ENCODE results near the gene ARHGDIA. TPM values are rescaled to one million over a fixed set of nuclear protein-coding genes. Genes with fewer than 3 reads are reported as not detected.
"Not testable (repeated sequence)": the region's sequence is repeated elsewhere in the genome, so short reads cannot be mapped to it uniquely, and the experiment has no call there.

The ARHGDIA gene
- total and polyA plus RNA-seq, 11 donors, result 81.4 to 296 (median 152) TPM

DNA sequence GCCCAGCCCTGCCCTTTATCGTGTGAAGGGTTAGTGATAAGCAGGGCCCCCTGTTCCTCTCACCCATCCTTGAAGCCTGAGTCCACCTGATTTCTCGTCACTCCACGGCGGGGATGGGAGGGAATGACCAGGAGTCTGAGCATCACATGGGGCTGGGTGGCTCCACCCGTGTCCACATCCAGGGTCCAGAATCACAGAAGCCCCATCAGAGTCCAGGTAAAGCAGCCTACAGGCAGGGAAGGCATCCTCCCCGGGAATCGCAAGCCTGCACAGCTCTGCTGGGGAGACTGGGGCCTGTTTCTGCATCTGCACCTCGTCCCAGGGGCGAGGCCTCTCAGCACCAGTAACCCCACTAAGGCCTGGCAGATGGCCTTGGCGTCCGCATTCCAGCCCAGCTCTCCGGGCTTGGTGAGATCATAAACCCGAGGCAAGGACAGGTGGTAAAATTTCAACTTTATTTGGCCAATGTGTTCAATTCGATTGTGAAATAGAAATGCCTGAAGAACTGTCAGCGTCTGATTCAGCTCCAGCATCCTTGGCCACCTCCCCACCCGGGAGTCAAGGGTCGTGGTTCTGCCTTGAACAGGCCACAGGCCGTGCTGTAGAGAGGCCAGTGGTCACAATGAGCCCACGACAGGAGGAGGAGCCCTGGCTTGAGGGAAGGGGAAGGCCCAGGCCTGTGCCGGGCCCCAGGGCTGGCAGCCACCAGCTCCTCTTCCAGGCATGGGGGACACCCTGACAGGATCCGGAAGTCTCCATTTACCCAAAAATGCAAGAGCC is 28.2 kb downstream of the ARHGDIA start:
- no peak overlapping the region for H3K4me3 ChIP-seq
- H3K27ac ChIP-seq, result no peak overlapping the region
- no peaks in the 10 kb centered on the region for H3K9me3 ChIP-seq
- H3K36me3 ChIP-seq, result peaks cover 0 to 58% (median 56%) of the 10 kb centered on the region in 9 donors
- H3K4me1 ChIP-seq, result peaks cover 0 to 16% (median 4%) of the 10 kb centered on the region in 12 donors
- no peaks in the 10 kb centered on the region for H3K27me3 ChIP-seq
- WGBS, 4 donors, result 68 to 80% (median 78%) methylated on average over 18 to 21 of the region's 21 CpGs
- TF ChIP-seq, protein P1, sequence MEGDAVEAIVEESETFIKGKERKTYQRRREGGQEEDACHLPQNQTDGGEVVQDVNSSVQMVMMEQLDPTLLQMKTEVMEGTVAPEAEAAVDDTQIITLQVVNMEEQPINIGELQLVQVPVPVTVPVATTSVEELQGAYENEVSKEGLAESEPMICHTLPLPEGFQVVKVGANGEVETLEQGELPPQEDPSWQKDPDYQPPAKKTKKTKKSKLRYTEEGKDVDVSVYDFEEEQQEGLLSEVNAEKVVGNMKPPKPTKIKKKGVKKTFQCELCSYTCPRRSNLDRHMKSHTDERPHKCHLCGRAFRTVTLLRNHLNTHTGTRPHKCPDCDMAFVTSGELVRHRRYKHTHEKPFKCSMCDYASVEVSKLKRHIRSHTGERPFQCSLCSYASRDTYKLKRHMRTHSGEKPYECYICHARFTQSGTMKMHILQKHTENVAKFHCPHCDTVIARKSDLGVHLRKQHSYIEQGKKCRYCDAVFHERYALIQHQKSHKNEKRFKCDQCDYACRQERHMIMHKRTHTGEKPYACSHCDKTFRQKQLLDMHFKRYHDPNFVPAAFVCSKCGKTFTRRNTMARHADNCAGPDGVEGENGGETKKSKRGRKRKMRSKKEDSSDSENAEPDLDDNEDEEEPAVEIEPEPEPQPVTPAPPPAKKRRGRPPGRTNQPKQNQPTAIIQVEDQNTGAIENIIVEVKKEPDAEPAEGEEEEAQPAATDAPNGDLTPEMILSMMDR (IDR thresholded peaks at IDR 0.05), result no peak
- no peak for TF ChIP-seq POLR2A (IDR thresholded peaks at IDR 0.05)
- intact Hi-C loops (cut with DNase I), result no loop called here
- ATAC-seq, result peak in 1 of 4 donors; percentile 13
- DNase-seq, result no peak

DNA sequence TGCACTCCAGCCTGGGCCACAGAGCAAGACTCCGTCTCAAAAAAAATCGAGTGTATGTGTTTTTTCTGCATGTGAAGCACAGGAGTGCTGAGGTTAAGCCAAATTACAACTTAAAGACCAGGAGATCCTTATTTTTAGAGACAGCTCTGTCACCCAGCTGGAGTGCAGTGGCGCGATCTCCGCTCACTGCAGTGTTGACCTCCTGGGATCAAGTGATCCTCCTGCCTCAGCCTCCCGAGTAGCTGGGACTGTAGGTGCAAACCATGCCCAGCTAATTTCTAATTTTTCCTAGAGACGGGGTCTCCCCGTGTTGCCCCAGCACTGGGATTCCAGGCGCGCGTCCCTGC is 28.8 kb downstream of the ARHGDIA start:
- H3K36me3 ChIP-seq, result peaks cover 0 to 52% (median 51%) of the 10 kb centered on the region in 9 donors
- no peaks in the 10 kb centered on the region for H3K9me3 ChIP-seq
- peaks cover 0 to 16% (median 4%) of the 10 kb centered on the region in 12 donors for H3K4me1 ChIP-seq
- H3K27ac ChIP-seq, result no peak overlapping the region
- no peak for DNase-seq
- H3K4me3 ChIP-seq, result no peak overlapping the region
- WGBS, 4 donors, result 95% methylated on average over 11 of the region's 11 CpGs
- H3K27me3 ChIP-seq, result no peaks in the 10 kb centered on the region
- ATAC-seq, result no peak
- intact Hi-C loops (cut with DNase I), result no loop called here
- no peak for TF ChIP-seq POLR2A (IDR thresholded peaks at IDR 0.05)
- TF ChIP-seq, protein P1 (IDR thresholded peaks at IDR 0.05), result no peak

- no peak for TF ChIP-seq POLR2A (IDR thresholded peaks at IDR 0.05)
- TF ChIP-seq, protein P1 (IDR thresholded peaks at IDR 0.05), result no peak
- no peaks in the 10 kb centered on the region for H3K27me3 ChIP-seq
- peaks cover 0 to 16% (median 4%) of the 10 kb centered on the region in 12 donors for H3K4me1 ChIP-seq
- H3K36me3 ChIP-seq, result peaks cover 0 to 47% (median 46%) of the 10 kb centered on the region in 9 donors
- H3K4me3 ChIP-seq, result no peak overlapping the region
- intact Hi-C loops (cut with DNase I), result no loop called here
- peak overlapping the region in 6 of 12 donors; percentile 48 to 82 (median 66) for H3K27ac ChIP-seq
- 86 to 96% (median 92%) methylated on average over 15 of the region's 15 CpGs for WGBS, 4 donors
- DNase-seq (no peak), ATAC-seq (no peak)
- H3K9me3 ChIP-seq, result no peaks in the 10 kb centered on the region
Measured at GRCh38 chr17:81841866-81842265, 29.3 kb downstream of the ARHGDIA start.

GRCh38 chr17:81840826-81841778 is 30.0 kb downstream of the ARHGDIA start:
- WGBS, 4 donors, result 51 to 70% (median 60%) methylated on average over 37 to 40 of the region's 40 CpGs
- Histone ChIP-seq H3K9me3 (no peaks in the 10 kb centered on the region), H3K27me3 (no peaks in the 10 kb centered on the region), H3K36me3 (peaks cover 0 to 40% (median 38%) of the 10 kb centered on the region in 9 donors), H3K27ac (peak overlapping the region; percentile 8 to 82 (median 62)), H3K4me1 (peaks cover 0 to 16% (median 4%) of the 10 kb centered on the region in 12 donors), H3K4me3 (peak overlapping the region in 1 of 12 donors; percentile 19)
- ATAC-seq (peak; percentile 28 to 86 (median 59)), DNase-seq (peak in 1 of 5 donors; percentile 51)
- no peak for TF ChIP-seq POLR2A (IDR thresholded peaks at IDR 0.05)
- TF ChIP-seq, protein P1 (IDR thresholded peaks at IDR 0.05), result no peak
- intact Hi-C loops (cut with DNase I), result no loop called here

- intact Hi-C loops (cut with DNase I); H3K27ac ChIP-seq; DNase-seq; ATAC-seq; H3K4me3 ChIP-seq; H3K27me3 ChIP-seq; H3K9me3 ChIP-seq: not testable (repeated sequence)
- 95 to 98% (median 97%) methylated on average over 5 of the region's 5 CpGs for WGBS, 4 donors
- Histone ChIP-seq H3K36me3 (peaks cover 0 to 29% (median 28%) of the 10 kb centered on the region in 9 donors), H3K4me1 (peaks cover 0 to 16% (median 4%) of the 10 kb centered on the region in 12 donors)
Measured at GRCh38 chr17:81840059-81840458, 31.1 kb downstream of the ARHGDIA start.

All from heart left ventricle (tissue), 16 donors.